Glomerular endothelial cell (primary cell): ENCODE results near the gene PPP1R12A. TPM values are rescaled to one million over a fixed set of nuclear protein-coding genes. Genes with fewer than 3 reads are reported as not detected.

ENCODE experiments used
- DNase-seq: peaks from one replicate; pipeline ENCODE4 v3.0.0-alpha.2; 2011; ENCODE audit warnings: low read depth, low spot score; ENCODE audit errors: extremely low read depth
- total RNA-seq: library from RNA; depleted of rRNA; stranded (reverse); fragments of >200 nt; gene quantifications from 2 replicates; pipeline ENCODE4 v1.2.3, GENCODE V29; 2015

The PPP1R12A gene
- total RNA-seq, 1 donor from 2014 or later: 61.1 TPM

DNA sequence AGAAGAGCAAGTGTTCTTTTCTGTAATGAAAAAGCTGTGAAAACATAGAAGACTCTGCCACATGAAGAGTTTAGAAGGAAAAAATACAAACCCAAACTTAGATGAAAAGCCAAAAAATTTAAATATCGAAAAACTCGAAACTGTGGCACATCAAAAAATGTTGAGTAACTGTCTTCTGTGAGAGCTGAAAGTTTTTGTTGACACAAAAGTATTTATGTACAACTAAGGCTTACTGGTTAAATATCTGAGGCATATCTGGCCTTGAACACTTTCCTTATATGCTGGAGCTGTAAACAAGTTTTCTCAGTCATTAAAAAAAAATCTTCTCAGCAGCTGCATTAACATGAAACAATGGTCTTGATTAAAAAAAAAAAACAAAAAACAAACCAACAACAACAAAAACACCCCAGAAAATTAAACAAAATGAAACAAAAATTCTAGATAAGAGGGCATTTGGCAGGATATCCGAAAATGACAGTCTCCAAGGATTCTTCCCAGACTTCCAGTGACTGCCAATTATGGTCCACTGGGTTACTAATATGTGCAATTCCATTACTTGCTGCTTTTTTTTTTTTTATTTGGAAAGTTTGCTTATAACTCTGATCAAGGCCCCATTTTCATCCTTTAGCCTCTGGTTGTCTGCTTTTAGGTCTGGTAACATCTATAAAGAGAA, 159.4 kb downstream of the PPP1R12A start:
- DNase-seq: no peak

DNA sequence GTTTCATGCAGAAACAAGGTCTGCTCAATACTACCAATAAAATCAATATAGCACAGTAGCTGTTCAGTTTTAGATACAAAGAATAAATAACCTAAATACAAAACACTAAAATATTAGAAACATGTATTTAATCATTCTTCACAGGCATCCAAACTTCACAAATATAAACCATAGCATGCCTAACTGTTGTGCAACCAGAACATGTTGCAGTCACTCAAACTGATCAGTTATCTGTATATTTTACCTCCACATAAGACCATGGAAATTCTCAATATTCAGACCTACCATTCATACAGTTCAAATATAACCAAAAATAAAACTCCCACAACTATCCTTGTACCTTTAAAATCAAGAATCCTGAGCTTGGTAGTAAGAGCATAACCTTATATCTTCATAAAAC, 161.0 kb downstream of the PPP1R12A start:
- no peak for DNase-seq

DNA sequence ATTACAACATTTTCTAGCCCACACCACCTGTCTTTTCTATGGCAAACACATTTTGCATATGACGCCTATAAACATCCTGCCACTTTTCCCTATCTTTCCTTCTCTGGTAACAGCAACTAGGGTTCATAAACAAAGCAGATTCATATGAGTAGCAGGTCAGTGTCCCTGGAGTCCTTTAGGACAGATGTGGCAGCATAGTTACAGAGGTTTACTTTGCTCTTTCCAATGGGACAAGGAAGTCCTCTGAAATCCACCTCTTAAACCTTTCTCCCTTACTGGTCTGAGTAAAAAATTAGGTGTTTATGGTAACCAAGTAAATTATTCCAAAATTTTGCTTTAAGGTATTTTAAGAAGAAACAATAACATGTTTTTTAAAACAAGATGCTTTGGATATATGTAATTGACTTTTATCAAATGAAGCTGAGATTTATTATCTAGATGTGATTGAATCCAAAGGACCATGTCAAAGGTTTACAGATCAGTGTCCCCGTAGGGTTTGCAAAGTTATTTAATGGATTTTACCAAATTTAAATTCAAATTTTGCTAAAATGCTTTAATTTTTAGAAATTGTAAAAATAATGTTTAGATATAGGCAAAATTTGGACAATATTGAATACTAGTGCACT, 164.9 kb downstream of the PPP1R12A start:
- no peak for DNase-seq

DNA sequence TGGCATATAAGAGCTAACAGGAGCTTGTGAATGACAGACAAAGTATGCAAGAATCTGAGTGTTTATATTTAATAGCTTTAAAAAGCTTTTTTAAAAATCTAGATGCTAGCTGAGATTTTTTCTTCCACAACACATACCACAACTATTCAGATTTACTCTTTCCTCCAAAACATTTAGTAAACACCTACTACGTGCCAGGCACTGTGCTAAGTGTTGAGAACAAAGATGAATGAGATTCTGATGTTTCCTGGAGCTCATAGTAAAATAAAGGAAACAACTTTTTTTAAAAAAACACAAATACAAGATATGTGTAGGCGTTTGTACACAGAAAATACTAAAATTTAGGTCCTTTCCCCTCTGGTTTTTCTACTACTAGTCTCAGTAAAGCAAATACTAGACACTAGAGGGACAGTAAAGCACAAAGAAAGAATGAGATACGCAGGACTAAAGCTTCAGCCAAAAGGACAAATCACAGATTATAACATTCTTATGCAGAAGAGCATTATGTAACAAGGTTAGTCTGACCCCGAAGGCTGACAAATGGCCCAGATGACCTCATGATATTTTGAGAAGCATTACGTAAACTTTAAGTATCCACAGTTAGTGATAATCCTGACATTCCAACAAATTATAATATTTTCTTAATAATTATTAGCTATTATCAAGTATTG, 165.6 kb downstream of the PPP1R12A start:
- no peak for DNase-seq

DNA sequence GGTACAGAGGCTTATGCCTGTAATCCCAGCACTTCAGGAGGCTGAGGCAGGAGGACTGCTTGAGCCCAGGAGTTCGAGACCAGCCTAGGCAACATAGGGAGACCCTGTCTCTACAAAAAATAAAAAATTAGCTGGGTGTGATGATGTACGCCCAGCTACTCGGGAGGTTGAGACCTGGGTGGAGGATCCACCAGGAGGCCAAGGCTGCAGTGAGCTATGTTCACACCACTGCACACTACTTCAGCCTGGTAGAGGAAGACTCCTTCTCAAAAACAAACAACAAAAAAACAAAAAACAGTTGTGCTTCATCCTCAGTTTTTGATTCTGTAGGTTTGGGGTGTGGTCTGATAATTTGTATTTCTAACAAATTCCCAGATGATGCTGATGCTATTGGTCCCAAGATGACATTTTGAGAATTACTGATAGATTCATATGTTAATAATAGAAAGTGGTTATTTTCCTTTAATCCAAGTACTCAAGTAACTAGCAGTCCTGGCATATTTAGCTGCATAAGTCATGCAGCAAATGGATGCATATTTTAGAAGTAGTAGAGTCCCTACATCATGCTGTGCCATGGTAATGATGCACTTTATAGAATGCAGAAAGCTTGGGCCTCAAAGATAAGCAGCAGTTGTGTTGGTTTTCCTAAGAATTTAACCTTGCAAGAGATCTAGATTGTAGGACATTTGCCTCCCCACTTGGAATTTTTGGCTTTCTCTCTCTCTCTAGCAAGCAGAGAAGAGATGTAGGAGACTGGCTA, 168.0 kb downstream of the PPP1R12A start:
- DNase-seq: no peak

DNA sequence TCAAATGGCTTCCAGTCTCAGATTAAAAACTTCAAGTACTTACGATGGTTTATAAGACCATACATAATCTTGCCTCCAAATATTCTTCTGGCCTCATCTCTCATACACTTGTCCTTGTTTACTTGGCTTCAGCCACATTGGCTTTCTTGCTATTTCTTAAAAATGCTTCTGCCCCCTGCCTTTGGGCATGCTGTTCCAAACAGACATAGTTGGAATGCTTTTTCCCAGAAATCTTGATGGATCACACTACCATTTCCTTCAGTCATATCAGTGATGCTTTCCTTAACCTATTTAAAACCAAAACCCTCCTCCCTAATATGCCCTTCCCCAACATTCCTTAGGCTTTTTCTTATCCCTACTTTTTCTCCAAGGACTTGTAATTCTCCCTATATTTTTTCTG, 169.7 kb downstream of the PPP1R12A start:
- no peak for DNase-seq

DNA sequence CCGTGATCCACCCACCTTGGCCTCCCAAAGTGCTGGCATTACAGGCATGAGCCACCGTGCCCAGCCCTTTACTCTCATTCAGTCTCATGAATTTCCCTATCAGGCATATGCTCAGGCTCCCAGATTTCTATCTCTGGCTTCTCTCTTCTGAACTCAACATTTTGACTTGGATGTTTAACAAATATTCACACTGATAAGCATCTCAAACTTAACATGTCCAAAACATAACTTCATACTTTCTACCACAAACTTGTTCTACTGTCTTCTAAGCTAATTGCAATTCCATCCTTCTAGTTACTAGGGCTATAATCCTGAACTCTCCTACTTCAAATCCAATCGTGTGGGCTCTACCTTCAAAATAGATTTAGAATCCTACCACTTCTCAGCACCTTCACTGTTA, 170.3 kb downstream of the PPP1R12A start:
- no peak for DNase-seq

DNA sequence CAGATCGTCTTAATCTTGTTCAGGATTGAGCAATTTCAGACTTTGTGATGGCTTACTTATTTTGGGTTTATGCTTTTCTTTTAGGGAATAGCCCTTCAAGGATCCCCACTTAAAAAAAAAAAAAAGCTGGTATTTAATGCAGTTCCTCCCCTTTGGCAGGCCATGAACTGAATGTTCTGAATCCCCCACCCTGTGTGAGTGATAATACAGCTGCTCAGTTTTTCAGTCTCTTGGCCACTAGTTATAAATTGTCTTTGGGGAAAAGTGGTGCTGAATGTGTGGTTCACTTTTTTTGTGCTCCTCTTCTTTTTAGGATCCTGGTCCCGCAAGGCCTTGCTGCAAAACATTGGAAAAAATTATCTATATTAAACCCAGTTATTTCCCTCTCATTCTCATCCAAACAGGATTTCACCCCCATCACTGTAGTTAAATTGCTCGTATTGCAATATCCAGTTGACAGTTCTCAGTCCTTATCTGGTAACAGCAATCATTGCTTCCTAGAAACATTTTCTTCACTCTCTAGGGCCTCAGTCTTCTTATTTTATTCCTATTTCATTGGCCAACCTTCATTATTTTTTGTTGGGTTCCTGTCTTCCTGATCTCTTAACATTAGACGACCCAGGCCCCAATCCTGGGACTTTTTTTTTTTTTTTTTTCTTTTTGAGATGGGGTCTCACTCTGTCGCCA, 171.0 kb downstream of the PPP1R12A start:
- no peak for DNase-seq

DNA sequence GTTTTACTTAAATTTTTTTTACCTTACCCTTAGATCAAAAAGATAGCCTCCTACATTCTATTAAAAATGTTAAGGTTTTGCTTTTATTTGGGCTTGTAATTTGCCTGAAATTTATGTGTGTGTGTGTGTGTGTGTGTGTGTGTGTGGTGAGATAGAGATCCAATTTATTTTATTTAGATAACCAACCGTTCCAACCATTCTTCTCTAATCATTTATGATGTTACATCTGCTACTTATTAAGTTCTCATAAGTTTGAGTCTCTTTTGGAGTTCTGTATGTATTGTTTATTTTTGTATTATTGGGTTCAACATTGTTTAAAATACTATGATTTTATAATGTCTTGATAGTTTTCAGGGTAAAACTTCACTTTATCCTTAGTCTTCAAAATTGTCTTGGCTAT, 173.6 kb downstream of the PPP1R12A start:
- no peak for DNase-seq

DNA sequence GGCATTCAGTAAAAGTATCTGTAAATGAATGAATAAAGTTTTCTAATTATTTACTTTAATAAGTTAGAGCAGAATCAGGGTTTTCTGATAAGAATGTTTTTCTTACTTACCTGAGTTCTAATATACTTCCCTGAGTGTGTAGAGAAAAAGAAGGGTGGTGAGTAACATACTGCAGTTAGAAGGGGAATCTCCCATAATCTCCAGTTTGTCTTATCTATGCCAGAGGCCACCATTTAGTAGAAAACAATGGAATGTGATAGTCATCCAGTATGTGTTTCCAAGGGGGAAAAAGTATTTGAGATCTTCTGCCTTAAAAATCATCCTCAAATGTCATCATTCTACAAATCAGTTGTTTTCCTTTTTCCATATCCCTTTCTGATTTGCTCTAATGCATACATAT, 187.6 kb downstream of the PPP1R12A start:
- no peak for DNase-seq

DNA sequence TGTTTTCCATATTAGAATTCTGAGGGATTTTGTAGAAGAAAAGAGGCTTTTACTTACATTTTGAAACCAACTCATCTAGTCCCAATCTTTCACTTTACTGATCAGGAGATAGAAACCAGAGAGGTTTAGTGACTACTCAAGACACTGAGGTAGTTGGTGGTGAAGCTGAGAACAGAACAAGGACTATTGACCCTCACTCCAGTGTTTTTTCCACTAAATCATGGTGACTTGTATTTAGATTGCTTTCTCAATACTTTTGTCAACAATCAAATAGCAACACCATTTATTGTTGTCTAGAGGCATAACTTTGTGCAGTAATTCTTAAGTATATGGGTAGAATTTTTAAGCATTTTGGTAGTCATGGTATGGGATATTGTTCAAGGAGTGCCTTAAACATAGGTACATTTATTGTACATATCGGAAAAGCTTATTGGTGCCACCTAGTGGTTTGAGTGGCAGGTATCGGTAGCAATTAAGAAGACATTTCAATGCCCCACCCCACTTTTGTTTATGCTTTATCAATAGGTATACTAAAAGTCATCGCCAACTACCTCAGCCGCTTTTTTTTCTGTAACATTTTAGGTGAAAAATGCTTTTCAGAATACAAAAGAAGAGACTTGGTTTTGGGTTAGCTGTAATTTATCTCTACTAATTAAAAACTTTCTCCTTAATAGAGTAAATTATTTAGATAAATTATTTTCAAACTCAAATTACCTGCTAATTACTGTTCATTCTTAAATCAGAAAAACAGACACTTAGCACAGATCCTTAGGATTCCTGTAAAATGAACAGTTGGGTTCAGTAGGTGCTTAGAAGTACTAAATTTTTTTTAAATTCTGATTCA, 196.8 kb downstream of the PPP1R12A start:
- DNase-seq: peak; percentile 45

DNA sequence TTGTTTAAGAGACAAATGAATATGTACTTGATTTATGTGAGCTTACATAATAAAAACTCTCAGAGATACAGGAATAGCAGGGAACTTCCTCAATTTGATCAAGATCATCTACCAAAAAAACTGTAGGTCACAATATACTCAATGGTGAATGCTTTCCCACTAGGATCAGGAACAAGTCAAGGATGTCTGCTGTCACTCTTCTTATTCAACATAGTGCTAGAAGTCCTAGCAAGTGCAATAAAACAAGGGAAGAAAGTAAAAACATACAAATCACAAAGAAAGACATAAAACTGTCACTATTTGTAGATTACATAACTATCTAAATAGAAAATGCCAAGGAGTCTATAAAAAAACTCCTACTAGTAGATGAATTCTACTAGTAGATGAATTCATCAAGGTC, 202.3 kb downstream of the PPP1R12A start:
- DNase-seq: no peak

DNA sequence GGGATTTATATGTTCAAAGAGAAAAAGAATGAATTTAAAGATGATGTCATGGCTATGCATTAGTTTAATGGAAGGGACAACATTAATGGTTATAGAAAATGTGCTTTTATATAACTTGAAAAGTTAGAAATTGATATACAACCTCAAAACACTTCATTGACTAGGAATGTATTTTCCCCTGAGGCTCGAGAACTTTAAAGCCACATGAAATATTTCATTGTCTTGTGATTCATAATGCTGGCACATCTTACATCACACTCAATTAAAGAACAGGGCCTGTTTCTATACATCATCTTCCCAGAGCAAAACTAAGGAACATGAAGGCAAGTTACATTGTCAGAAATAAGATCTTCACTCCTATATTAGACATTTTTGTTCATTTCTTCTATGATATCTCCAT, 208.9 kb downstream of the PPP1R12A start:
- DNase-seq: no peak

Other genes with a start within 250 kb of the PPP1R12A start
- gene PAWR, start 244.1 kb downstream of the PPP1R12A start, total RNA-seq: 28.2 and 65.0 TPM in 2 replicates
- 0.06 and 0.10 TPM in 2 replicates for gene OTOGL, start 164.4 kb upstream of the PPP1R12A start, total RNA-seq